DOHH2 (cell line): ENCODE results near the gene TESK2.

Experiments used
- CTCF ChIP-seq: fragments of 200-600 bp; sonication (generic); IDR thresholded peaks from one replicate; pipeline ENCODE4 v1.5.1; 2014; ENCODE audit warnings: antibody characterized with exemption, mild to moderate bottlenecking, low read depth, low read length; ENCODE audit not compliant: poor library complexity, severe bottlenecking
- EZH2phosphoT487 ChIP-seq: fragments of 200-600 bp; sonication (generic); IDR thresholded peaks from 2 replicates; pipeline ENCODE4 v1.6.1; 2017; ENCODE audit warnings: borderline replicate concordance, mild to moderate bottlenecking, antibody characterized with exemption, low read length, moderate library complexity, mixed read lengths

DNA sequence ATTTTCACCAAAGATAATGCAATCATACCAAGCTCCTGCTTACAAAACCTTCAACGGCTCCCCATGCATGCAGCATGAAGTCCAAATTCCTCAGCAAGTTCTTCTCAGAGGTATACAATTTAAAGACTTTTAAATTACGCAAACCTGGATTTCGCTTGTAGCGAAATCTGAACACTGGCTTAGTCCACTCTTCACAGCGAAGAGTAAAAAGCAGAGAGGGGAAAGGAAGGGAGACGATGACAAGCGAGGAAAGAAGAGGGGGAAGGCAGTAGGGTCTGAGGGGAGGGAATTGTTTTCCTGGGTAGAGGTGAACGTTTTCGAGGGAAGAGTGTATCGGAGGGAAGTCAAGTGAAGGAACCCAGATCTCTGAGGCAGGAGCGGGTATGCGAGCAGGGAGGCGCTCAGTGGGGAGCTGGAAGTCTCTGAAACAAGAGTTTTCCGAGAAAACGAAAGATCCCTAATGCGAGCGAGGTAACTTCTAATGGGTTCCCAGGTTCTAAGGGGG is 790 bp downstream of the TESK2 start:
- no peak for TF ChIP-seq CTCF
- TF ChIP-seq EZH2phosphoT487 = no peak
